HS-5 (cell line): ENCODE data around the gene CRYBG3.

ENCODE experiments used
- DNase-seq: peaks from one replicate; pipeline ENCODE4 v3.0.0-alpha.2; 2012; ENCODE audit warnings: low read depth

The CRYBG3 gene

DNA sequence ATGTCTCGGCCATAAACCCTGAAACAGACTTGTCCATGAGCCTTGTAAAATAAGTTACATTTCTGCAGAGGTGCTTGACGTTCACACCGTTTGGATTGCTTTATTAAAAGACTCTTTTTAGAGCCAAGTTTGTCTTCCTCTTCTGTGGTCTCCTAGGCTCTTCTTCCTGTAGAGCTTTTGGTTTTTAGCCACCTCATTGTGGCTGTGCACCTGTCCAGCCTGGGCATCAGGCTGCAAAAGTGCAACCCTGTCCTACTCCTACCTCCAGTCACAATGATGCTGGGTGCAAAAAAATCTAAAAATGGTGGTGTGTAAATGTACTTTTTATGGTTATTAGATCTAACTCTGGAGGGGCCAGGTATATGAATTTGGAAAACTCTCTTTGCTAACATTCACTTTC is 153.2 kb downstream of the CRYBG3 start:
- DNase-seq, result no peak

DNA sequence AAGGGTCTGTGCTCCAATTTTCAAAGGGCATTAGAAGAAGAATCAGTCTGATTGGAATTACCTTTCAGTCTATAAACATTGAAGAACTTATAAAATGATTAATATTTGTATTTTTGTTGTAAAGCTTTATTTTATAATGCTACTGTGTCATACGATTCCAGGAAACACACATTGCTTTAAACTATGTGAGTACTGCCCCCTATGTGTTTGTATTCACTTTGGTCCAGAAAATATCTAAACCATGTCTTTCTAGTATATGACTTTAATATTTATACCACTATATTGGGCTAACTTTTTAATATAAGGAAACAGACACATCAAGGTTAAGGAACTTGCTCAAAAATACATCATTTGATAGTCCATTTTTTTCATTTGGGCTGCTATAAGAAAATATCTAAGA is 153.7 kb downstream of the CRYBG3 start:
- DNase-seq, result no peak

DNA sequence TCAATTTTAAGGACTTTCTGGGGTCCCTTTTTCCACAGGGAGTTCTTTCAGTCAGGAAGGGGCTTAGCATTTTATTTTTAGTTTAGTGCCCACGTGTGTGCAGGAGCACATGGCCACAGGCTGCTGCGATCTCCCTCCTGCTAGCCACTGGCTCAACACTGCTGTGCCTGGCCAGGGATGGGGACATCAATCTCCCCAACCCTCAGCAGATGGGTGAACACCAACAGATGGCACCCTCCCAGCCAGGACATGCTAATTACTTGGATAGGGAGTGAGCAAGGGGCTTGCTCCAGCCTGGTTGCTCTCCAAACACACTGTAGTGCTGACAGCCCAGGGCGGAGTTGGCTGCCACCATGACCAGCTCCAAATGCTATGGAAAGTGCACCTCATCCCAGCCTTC is 157.8 kb downstream of the CRYBG3 start:
- DNase-seq, result no peak

DNA sequence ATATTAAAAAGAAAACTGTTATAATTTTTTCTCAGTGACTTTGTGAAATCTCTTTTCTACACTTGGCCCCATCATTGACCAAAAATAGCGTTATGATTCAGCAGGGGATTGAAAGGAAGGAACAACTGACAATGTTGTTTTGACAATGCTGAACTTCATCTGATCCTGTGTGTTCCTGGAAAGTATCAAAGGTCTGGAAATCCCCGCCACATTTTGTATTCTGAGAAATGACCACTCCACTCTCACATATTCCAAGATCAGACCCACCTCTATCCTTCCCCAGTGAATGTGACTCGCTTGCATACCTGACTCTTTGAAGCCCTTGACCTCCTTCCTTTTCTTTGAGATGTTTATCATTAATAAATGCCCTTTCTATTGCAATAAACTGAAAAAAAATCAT is 160.1 kb downstream of the CRYBG3 start:
- DNase-seq, result no peak

DNA sequence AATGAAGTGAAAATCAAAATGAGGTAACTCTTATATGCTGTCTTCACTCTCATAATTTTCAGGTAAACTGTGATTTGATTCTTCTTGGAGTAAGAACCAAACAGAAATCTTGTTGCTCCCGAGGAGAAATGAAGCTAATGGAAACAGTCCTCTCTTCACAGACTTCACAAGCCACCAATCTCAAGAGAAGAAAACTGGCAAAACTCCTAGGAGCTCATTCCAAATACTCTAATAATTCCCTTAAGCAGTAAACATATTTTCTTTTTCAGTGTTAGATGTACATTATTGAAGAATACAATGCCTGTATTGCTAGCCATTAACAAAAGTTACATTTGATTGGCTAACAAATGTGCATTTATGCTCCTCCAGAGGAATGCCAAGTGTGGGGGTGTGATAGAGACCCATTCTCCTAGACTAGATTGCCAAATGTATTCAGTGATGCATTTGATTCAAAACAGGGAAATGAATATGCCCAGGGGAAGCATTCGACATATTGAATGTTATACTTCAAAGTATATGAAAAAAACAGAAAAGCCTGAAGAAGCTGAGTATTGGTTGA is 162.2 kb downstream of the CRYBG3 start:
- no peak for DNase-seq

DNA sequence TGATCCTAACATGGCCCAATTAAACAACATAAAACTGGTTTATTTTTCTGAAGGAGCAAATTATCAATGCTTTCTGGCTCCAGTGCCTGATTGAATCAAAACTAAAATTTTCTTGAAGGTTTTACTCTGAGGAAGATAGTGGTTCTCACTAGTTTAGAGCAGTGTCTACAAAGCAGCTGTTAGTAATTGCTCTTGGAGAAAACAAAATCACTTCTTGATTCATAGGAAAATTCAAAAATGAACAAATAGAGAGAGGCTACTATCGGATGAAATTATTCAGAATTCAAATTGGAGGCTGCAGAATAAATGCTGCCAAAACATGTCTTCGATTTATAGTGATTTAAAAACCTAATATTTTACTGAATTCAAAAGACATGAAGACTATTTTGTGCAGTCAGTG is 165.5 kb downstream of the CRYBG3 start:
- DNase-seq, result no peak

DNA sequence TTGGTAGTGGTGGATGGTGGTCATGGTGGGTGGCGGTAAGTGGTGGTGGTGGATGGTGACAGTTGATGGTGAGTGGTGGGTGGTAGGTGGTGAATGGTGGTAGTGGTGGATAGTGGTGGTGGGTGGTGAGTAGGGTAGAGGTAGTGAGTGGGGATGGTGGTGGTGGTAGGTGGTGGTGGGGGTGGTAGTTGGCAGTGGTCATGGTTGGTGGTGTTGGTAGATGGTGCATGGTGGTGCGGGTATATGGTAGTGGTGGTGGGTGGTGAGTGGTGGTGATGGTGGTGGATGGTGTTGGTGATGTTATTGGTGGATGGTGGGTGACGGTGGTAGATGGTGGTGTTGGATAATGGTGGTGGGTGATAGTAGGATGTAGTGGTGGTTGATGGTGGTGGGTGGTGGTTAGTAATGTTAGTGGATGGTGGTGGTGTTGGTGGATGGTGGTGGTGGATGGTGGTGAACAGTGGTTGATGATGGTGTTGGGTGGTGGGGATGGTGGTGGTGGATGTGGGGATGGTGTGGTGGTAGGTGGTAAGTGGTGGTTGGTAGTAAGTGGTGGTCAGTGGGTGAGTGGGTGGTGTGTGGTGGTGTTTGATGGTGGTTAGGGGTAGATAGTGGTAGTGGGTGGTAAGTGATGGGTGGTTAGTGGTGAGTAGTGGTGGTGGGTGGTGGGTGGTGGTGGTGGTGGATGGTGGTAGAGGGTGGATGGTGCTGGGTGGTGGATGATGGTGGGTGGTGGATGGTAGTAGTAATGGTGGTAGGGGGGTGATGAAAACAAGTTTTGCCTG is 167.2 kb downstream of the CRYBG3 start:
- no peak for DNase-seq

DNA sequence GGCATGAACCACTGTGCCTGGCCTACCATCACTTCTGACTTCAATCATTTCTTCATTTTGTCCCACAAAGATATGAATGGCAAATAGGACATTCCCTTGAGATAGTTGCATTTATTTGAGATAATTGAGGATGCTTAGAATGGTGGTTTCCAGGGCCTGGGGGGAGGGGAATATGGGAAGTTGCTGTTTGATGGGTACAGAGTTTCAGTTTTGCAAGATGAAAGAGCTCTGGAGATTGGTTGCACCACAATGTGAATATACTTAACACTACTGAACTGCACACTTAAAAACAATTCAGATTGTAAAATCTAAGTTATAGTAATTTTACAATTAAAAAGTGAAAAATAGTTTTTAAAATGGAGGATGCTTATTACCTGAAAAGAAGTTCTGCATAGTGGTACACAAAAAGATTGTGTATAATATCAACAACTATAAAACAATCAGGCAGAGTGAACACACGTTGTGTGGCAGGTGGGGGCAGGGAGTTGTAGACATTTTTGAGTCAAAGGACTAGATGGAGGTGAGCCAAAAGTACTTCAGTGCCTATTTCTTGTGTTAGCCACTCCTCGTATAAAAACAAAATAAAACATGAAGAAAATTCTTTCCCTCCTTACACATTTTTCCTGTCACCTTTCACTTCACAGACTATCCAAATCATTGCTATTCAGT is 168.9 kb downstream of the CRYBG3 start:
- DNase-seq, result no peak

DNA sequence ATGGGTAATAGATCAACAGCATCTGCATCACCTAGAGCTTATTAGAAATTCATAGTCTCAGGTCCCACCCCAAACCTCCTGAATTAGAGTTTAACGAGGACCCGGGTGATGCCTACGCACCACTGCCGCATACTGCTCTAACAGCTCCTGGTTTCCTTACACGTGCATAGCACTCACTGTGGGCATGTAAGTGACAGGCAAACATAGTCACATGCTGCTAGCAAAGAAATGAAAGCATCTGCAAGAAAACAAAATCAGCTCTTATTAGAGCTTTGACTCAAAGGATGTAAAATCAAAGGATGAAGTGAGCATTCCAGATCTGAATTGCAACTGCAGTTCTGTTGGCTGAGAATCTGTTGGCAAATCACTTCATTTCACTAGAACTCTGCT is 169.5 kb downstream of the CRYBG3 start:
- no peak for DNase-seq

DNA sequence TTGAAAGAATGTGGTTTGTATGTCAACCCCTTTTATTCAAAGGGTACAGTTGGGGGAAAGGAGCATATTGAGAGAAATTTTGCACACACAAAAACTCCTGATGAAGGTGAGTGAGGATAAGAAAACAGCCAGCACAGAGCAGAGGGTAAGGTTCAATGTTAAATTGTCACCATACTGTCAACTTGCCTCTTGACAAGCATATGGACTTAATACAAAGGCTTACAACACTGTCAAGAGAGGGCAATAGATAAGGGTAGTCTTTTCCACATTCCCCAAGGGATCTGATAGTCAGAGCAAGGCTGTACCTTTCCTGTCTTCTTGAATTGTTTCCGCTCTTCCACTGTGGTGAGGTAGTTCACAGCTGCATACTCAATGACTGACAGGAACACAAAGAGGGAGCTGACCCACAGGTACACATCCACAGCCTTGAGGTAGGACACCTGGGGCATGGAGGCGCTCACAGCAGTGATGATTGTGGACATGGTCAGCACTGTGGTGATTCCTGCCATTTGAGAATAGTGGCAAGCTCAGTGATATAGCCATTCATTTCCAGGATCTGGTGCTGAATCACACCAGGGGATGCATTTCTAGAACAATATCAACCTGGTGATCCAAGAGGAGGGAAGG is 170.8 kb downstream of the CRYBG3 start:
- DNase-seq, result no peak

DNA sequence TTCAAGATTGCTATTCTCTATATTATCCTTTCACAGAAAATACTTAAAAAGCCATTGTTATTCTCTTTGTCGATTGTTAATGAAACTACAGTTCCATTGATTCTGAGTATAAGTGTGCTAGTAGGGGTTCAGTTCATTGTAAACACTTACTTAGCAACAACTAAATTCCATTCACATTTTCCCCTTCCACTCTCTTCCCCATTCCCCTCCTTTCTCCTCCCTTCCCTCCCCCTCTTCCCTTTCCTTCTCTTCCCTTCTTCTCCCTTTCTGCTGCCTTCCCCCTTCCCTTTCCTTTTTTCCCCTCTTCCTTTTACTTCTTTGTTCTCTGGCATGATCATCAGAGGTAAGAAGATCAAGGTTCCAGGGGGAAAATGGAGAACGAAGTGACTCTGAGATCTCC is 171.7 kb downstream of the CRYBG3 start:
- no peak for DNase-seq

DNA sequence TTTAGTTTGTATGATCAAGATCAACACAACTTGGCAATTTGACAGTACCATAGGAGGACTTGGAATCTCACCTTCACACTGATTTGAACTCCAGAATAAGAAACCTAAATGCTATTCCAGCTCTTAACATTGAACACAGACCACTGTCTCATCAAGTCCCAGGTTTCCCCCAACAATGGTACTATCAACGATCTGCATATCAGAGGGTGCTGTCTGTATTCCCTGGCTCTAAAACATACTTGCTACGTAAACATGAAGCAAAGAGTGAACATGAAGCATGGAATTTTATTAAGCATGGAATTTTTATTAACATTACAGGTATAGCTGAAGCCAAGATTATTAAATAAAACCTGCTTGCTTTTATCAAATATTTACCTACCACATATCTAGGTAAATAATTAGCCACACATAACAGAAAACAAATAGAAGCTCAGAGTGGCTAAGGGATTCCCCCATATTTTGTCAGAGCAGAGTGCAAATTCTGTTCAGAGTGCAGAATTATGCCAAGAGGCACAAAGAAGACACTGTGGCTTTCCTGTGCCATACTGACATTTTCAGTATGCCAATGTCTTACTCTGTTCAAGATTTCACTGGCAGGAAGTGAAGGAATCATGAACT is 172.6 kb downstream of the CRYBG3 start:
- DNase-seq, result no peak
